Type B pancreatic cell (in vitro differentiated cells): Measurements from ENCODE around the gene NDC80. TPM values are rescaled to one million over a fixed set of nuclear protein-coding genes. Genes with fewer than 3 reads are reported as not detected.

Experiments
- DNase-seq: peaks from one replicate; pipeline ENCODE4 v3.0.0; 2021; ENCODE audit warnings: mixed read lengths; ENCODE audit not compliant: unreplicated experiment; ENCODE audit errors: extremely low spot score
- H3K27ac Mint-ChIP-seq: 2 replicates; pipeline ENCODE4 v1.8.0; 2021; ENCODE audit warnings: mild to moderate bottlenecking, mixed read lengths
- H3K27me3 Mint-ChIP-seq: 2 replicates; pipeline ENCODE4 v1.8.0; 2021; ENCODE audit warnings: mixed read lengths
- H3K36me3 Mint-ChIP-seq: 2 replicates; pipeline ENCODE4 v1.8.0; 2021; ENCODE audit warnings: mixed read lengths
- H3K4me1 Mint-ChIP-seq: one replicate; pipeline ENCODE4 v1.8.0; 2021; ENCODE audit warnings: mixed read lengths; ENCODE audit not compliant: unreplicated experiment
- H3K4me3 Mint-ChIP-seq: 2 replicates; pipeline ENCODE4 v1.8.0; 2021; ENCODE audit warnings: mild to moderate bottlenecking, mixed read lengths
- H3K9me3 Mint-ChIP-seq: 2 replicates; pipeline ENCODE4 v1.8.0; 2021; ENCODE audit warnings: mixed read lengths
- total RNA-seq: library from RNA; stranded (reverse); gene quantifications from 2 replicates; pipeline ENCODE4 v1.2.1, GENCODE V29; 2021; ENCODE audit warnings: low replicate concordance
- TF ChIP-seq, protein P1 (sequence below): fragments of 200-600 bp; sonication (generic); conservative IDR thresholded peaks from 2 replicates; pipeline ENCODE4 v1.5.0; 2021; ENCODE audit warnings: antibody characterized with exemption, mild to moderate bottlenecking

The NDC80 gene
- total RNA-seq, 1 donor from 2014 or later = 34.3 TPM

DNA sequence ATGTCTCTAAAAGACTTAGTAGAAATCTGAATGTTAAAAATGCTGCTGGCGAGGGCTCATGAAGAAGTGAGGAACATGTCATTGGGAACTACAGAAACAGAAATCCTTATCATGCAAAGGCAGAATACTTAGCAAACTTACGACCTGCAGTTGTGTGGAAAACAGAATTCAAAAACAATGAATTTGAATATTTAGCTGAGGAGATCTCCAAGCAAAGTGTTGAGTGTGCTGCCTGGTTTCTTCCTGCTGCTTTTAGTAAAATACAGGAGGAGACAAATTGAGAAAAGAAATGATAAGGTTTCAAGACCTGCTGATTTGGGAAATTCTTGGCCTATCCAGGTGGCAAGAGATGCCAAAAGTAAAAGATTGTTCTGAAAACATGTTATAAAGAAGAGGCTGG is 38.6 kb upstream of the NDC80 start:
- Mint-ChIP-seq H3K9me3 (peaks cover 5% of the 10 kb centered on the region), H3K27me3 (no peaks in the 10 kb centered on the region), H3K27ac (no peak overlapping the region), H3K4me3 (no peak overlapping the region), H3K36me3 (peaks cover 19% of the 10 kb centered on the region), H3K4me1 (no peaks in the 10 kb centered on the region)
- no peak for DNase-seq
- TF ChIP-seq, protein P1, sequence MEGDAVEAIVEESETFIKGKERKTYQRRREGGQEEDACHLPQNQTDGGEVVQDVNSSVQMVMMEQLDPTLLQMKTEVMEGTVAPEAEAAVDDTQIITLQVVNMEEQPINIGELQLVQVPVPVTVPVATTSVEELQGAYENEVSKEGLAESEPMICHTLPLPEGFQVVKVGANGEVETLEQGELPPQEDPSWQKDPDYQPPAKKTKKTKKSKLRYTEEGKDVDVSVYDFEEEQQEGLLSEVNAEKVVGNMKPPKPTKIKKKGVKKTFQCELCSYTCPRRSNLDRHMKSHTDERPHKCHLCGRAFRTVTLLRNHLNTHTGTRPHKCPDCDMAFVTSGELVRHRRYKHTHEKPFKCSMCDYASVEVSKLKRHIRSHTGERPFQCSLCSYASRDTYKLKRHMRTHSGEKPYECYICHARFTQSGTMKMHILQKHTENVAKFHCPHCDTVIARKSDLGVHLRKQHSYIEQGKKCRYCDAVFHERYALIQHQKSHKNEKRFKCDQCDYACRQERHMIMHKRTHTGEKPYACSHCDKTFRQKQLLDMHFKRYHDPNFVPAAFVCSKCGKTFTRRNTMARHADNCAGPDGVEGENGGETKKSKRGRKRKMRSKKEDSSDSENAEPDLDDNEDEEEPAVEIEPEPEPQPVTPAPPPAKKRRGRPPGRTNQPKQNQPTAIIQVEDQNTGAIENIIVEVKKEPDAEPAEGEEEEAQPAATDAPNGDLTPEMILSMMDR = no peak

DNA sequence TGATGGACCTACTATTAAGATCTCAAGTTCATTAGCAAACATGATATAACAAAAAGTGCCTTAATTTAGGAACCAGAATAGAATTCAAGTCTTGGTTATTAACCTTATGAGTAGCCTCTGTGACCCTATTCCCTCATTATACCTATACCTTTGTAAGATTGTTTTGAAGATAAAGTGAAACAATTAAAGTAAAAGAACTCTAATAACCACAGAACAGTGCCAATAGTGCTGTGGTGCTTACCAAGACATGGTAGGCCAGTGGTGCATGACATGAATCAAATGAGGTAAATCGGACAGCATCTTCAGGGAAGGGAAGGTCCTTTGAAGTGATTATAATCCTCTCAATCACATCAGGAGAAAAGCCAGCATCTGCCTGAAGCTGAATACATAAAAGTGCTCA is 36.5 kb upstream of the NDC80 start:
- Mint-ChIP-seq H3K4me3 (no peak overlapping the region), H3K36me3 (peaks cover 19% of the 10 kb centered on the region)

GRCh38 chr18:2535419-2535910 is 35.9 kb upstream of the NDC80 start:
- Mint-ChIP-seq H3K4me3 (no peak overlapping the region), H3K27me3 (no peaks in the 10 kb centered on the region), H3K27ac (no peak overlapping the region), H3K9me3 (peaks cover 5% of the 10 kb centered on the region), H3K36me3 (peaks cover 19% of the 10 kb centered on the region), H3K4me1 (peaks cover 6% of the 10 kb centered on the region)
- DNase-seq = no peak
- TF ChIP-seq, protein P1 = no peak

More for the DNA sequence above, 36.5 kb upstream of the NDC80 start:
- TF ChIP-seq, protein P1 = no peak
- H3K27ac Mint-ChIP-seq = no peak overlapping the region
- peaks cover 5% of the 10 kb centered on the region for H3K9me3 Mint-ChIP-seq
- peaks cover under 1% of the 10 kb centered on the region for H3K4me1 Mint-ChIP-seq
- DNase-seq = no peak
- H3K27me3 Mint-ChIP-seq = no peaks in the 10 kb centered on the region

DNA sequence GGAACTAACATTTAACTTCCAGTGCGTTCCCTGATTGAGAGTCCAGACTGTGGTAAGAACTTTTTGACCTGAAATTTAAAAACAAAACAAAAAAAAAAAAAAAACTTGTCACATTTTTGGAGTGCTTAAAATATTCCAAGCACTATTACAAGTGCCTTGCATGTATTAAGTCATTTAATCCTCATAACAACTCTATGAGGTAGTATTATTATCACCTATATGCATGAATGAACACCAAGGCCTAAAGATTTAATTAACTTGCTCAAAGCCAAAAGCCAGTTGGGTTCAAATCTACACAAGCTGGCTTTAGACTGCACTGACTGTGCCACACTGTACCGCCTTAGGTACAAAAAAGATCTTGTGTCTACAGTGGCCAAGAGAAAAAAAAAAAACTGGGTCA is 35.3 kb upstream of the NDC80 start:
- Mint-ChIP-seq H3K9me3 (peaks cover 5% of the 10 kb centered on the region), H3K4me1 (peaks cover 9% of the 10 kb centered on the region), H3K36me3 (peaks cover 19% of the 10 kb centered on the region), H3K27me3 (no peaks in the 10 kb centered on the region), H3K4me3 (no peak overlapping the region), H3K27ac (no peak overlapping the region)
- DNase-seq = no peak
- TF ChIP-seq, protein P1 = no peak

DNA sequence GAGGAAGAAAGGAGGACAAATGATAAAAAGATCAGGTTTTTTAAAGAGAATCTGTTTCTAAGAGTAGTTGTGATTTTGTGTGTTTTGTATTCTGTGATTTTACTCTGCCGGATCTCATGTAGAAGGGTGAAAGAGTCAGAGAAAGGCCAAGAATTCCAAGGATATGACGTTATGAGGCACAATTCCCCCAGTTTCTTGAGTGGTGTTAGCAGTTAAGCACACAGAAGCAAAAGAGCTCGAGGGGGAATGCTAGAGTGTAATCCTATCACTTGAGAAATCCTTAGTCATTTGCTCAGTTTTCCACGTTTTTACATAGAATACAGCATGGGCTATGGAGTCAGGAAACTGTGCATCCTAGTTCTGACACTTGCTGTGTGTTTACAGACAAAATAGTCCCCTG is 34.9 kb upstream of the NDC80 start:
- TF ChIP-seq, protein P1 = no peak
- no peak overlapping the region for H3K27ac Mint-ChIP-seq
- H3K36me3 Mint-ChIP-seq = peaks cover 19% of the 10 kb centered on the region
- H3K9me3 Mint-ChIP-seq = peaks cover 5% of the 10 kb centered on the region
- H3K4me3 Mint-ChIP-seq = no peak overlapping the region
- H3K4me1 Mint-ChIP-seq = peaks cover 9% of the 10 kb centered on the region
- DNase-seq = no peak
- no peaks in the 10 kb centered on the region for H3K27me3 Mint-ChIP-seq

DNA sequence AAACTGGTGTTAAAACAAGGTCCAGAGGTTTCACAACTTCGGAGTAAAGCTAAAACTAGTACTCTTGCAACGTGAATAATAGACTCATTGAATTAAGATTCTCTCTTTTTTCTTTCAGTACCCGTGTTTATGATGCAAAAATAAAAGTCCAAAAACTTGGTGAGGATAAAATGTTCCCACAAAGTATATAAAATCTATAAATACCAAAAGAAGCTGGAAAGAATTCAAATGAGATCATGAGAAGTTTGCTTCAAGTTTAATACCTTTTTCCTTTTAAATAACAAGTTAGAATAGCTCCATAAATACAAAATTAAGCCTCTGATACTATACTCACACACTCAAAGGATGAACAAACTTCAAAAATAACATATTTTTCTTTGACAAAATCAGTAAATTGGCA is 34.1 kb upstream of the NDC80 start:
- no peaks in the 10 kb centered on the region for H3K27me3 Mint-ChIP-seq
- no peak overlapping the region for H3K27ac Mint-ChIP-seq

More for the DNA sequence above, 34.1 kb upstream of the NDC80 start:
- Mint-ChIP-seq H3K9me3 (peaks cover 5% of the 10 kb centered on the region), H3K36me3 (peaks cover 19% of the 10 kb centered on the region), H3K4me3 (no peak overlapping the region), H3K4me1 (peaks cover 9% of the 10 kb centered on the region)
- TF ChIP-seq, protein P1 = no peak
- no peak for DNase-seq
